ENCODE results near the gene ADORA2A.
"Not testable (repeated sequence)": the region's sequence is repeated elsewhere in the genome, so short reads cannot be mapped to it uniquely, and the experiment has no call there.

The ADORA2A gene

DNA sequence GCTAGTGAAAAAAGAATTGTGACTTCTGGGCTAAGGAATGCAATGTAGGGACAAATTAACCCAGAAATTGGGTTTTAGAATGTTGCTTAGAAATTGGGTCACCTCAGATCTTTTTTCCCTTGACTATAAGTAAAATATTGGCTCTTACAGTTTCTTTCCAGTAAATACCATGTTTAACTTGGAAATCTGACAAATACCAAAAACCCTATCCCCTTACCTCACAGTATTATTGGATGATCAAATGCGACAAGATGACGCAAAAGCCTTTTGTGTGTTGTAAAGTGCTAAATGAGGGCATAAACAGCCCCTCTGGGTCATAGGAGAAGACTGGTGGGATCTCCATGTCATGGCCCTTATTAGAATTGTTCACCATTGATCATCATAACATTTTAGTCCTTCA lies 61.6 kb downstream of the ADORA2A start:
- no peak for DNase-seq (ENCODE audit: low read depth in 2 of 2)

DNA sequence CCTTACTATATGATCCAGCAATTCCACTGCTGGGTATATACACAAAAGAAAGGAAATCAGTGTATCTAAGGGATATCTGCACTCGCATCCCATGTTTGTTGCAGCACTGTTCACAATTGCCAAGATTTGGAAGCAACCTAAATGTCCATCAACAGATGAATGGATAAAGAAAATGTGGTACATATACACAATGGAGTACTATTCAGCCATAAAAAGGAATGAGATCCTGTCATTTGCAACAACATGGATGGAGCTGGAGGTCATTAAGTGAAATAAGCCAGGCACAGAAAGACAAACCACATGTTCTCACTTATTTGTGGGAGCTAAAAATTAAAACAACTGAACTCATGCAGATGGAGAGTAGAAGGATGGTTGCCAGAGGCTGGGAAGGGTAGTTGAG lies 62.0 kb downstream of the ADORA2A start:
- not testable (repeated sequence) for DNase-seq (ENCODE audit: low read depth in 2 of 2)
